A549 (cell line): ENCODE data around the gene TCTN2. TPM values are rescaled to one million over a fixed set of nuclear protein-coding genes. Genes with fewer than 3 reads are reported as not detected.

ENCODE experiments used
- ATAC-seq, 2 experiments: fragments of 200-7000 bp in 1 of 2; fragments of >200 bp in 1 of 2; cut with Nextera tagmentation in 1 of 2; cut with Tn5 transposase in 1 of 2; 3 replicates each; pipeline versions ENCODE4 v1.8.0 to v1.9.1; 2018 to 2020; ENCODE audit warnings: mild to moderate bottlenecking in 1 of 2, moderate library complexity in 1 of 2
- CTCF ChIA-PET: fragments of 300-600 bp; sonication (Branson Sonifier 250); formaldehyde crosslinking; extraction: SDS; loops from one replicate; lab custom pipeline; 2021; ENCODE audit warnings: antibody characterized with exemption, inconsistent platforms; lab: Yijun Ruan, JAX
- POLR2A ChIA-PET: fragments of 350-600 bp; formaldehyde crosslinking; extraction: SDS; loops from one replicate; lab custom pipeline; 2021; ENCODE audit warnings: antibody characterized with exemption, inconsistent platforms; lab: Yijun Ruan, JAX
- DNase-seq, 2 experiments: peaks; one replicate each; pipeline versions ENCODE4 v3.0.0 to v3.0.0-alpha.2; 2011 to 2016; ENCODE audit warnings: low read depth in 1 of 2, low spot score in 1 of 2
- FAIRE-seq: peaks from 2 replicates; lab custom pipeline; 2011; peaks lifted over from hg19 to GRCh38; lab: Jason Lieb, UNC
- H3K27ac ChIP-seq, 2 experiments: fragments of >200 bp; sonication (Bioruptor Twin); formaldehyde crosslinking; 3 replicates each; pipeline ENCODE4 v1.5.1; 2016 to 2017
- H3K4me1 ChIP-seq: fragments of >200 bp; sonication (Bioruptor Twin); formaldehyde crosslinking; 3 replicates; pipeline ENCODE4 v1.6.1; 2016
- H3K4me2 ChIP-seq: fragments of >200 bp; sonication (Bioruptor Twin); formaldehyde crosslinking; 3 replicates; pipeline ENCODE4 v1.6.1; 2016
- H3K4me3 ChIP-seq: fragments of >200 bp; sonication (Bioruptor Twin); formaldehyde crosslinking; 3 replicates; pipeline ENCODE4 v1.5.1; 2016
- H3K9me3 ChIP-seq: fragments of >200 bp; sonication (Bioruptor Twin); formaldehyde crosslinking; 3 replicates; pipeline ENCODE4 v1.6.1; 2016
- BHLHE40 ChIP-seq: IDR thresholded peaks from 2 replicates; pipeline ENCODE4 v1.6.1; 2012; ENCODE audit warnings: low read depth, low read length, inconsistent platforms
- CHD2 ChIP-seq: fragments of 150-350 bp; IDR thresholded peaks from 2 replicates; pipeline ENCODE4 v1.6.1; 2014; ENCODE audit warnings: low read length; ENCODE audit not compliant: partially characterized antibody
- CHD4 ChIP-seq: fragments of 200-600 bp; sonication (generic); IDR thresholded peaks from 2 replicates; pipeline ENCODE4 v1.6.1; 2016; ENCODE audit warnings: antibody characterized with exemption, mild to moderate bottlenecking, borderline replicate concordance
- EHF ChIP-seq: fragments of 250-450 bp; sonication (Bioruptor Pico); IDR thresholded peaks from 2 replicates; pipeline ENCODE4 v1.5.0; 2020; ENCODE audit warnings: mild to moderate bottlenecking
- FOSB ChIP-seq: fragments of 250-450 bp; sonication (Bioruptor Pico); IDR thresholded peaks from 2 replicates; pipeline ENCODE4 v1.5.0; 2020; ENCODE audit warnings: mild to moderate bottlenecking, moderate library complexity
- GATA3 ChIP-seq: IDR thresholded peaks from 2 replicates; pipeline ENCODE4 v1.6.1; 2012; ENCODE audit warnings: borderline replicate concordance
- HEYL ChIP-seq: fragments of 250-450 bp; sonication (Bioruptor Pico); IDR thresholded peaks from 2 replicates; pipeline ENCODE4 v1.8.0; 2021; ENCODE audit warnings: mild to moderate bottlenecking, moderate library complexity
- HOXA7 ChIP-seq: fragments of 250-450 bp; sonication (Bioruptor Pico); IDR thresholded peaks from 2 replicates; pipeline ENCODE4 v1.5.0; 2020; ENCODE audit warnings: mild to moderate bottlenecking, moderate library complexity
- JUN ChIP-seq, 2 experiments: fragments of >200 bp; sonication (Bioruptor Twin); formaldehyde crosslinking; IDR thresholded peaks; 2 replicates in 1 of 2; 3 replicates in 1 of 2; pipeline ENCODE4 v1.6.1; 2016 to 2017
- MYC ChIP-seq: IDR thresholded peaks from 2 replicates; pipeline ENCODE4 v1.6.1; 2012; ENCODE audit warnings: mild to moderate bottlenecking, inconsistent platforms, low read length, improper control_type of control experiment, borderline replicate concordance
- NFE2L2 ChIP-seq: fragments of 150-350 bp; conservative IDR thresholded peaks from 2 replicates; pipeline ENCODE4 v1.6.1; 2014; ENCODE audit warnings: low read length
- NPAS2 ChIP-seq: fragments of 250-450 bp; sonication (Bioruptor Pico); IDR thresholded peaks from 2 replicates; pipeline ENCODE4 v1.8.0; 2022; ENCODE audit warnings: mild to moderate bottlenecking, moderate library complexity, borderline replicate concordance
- PHF8 ChIP-seq: fragments of 200-600 bp; sonication (generic); IDR thresholded peaks from 2 replicates; pipeline ENCODE4 v1.6.1; 2016; ENCODE audit warnings: low read depth, mild to moderate bottlenecking, antibody characterized with exemption, moderate library complexity, borderline replicate concordance
- RAD21 ChIP-seq, 2 experiments: fragments of >200 bp in 1 of 2; sonication (Bioruptor Twin) in 1 of 2; formaldehyde crosslinking in 1 of 2; IDR thresholded peaks in 1 of 2; conservative IDR thresholded peaks in 1 of 2; 2 replicates in 1 of 2; 3 replicates in 1 of 2; pipeline ENCODE4 v1.6.1; 2012 to 2018; ENCODE audit warnings: inconsistent platforms in 1 of 2
- WGBS: methylation state at CpG from one replicate; pipeline ENCODE4 v1.1.6; 2017; ENCODE audit errors: missing lambda C conversion rate; 5-methylcytosine and 5-hydroxymethylcytosine counted together
- polyA plus RNA-seq, 4 experiments: library from polyadenylated mRNA; depleted of rRNA in 3 of 4; stranded (reverse); fragments of >200 nt; fragmentation: RNase III in 1 of 4; extraction: RNeasy Plus Mini Kit Qiagen cat#74134 plus additional on column Dnase treatment in 1 of 4; gene quantifications; 2 replicates in 3 of 4; 3 replicates in 1 of 4; pipeline ENCODE4 v1.2.3, GENCODE V29; 2011 to 2017
- TF ChIP-seq, protein P1 (sequence below): IDR thresholded peaks from 2 replicates; pipeline ENCODE4 v1.6.1; 2012
- TF ChIP-seq, protein P2 (sequence below): fragments of >200 bp; sonication (Bioruptor Twin); formaldehyde crosslinking; IDR thresholded peaks from 3 replicates; pipeline ENCODE4 v1.6.1; 2016
- TF ChIP-seq, protein P3 (sequence below): IDR thresholded peaks from 2 replicates; pipeline ENCODE4 v1.6.1; 2012
- TF ChIP-seq, protein P4 (sequence below): fragments of 200-600 bp; sonication (generic); IDR thresholded peaks from 2 replicates; pipeline ENCODE4 v1.6.1; 2016; ENCODE audit warnings: antibody characterized with exemption, mild to moderate bottlenecking, moderate library complexity

Gene TCTN2
- polyA plus RNA-seq, 2 of the 4 experiments (the other 2 are of a cell fraction): 8.6 to 14.3 TPM

DNA sequence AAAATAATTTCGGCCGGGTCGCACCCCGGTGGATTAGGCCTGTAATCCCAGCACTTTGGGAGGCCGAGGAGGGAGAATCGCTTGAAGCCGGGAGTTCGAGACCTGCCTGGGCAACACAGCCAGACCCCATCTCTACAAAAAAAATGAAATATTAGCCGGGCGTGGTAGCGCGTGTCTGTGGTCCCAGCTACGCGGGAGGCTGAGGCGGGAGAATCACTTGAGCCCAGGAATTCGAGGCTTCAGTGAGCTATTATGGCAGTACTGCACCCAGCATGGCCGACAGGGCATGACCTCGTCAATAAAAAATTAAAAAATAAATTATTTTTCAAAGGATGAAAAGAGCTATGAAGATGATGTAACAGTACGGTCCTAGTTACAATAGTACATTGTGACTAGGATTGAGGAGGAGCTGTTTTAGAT is 36.8 kb upstream of the TCTN2 start:
- H3K4me1 ChIP-seq: peaks cover 6% of the 10 kb centered on the region; the same call in 1 of the 3 replicates
- WGBS: under 1% methylated on average over 19 of the region's 19 CpGs
- peak overlapping the region; percentile 93 to 94 for H3K27ac ChIP-seq
- POLR2A ChIA-PET: interaction anchor here (1.1 kb wide), 1 partner anchor 27 kb away, joined by 7 read pairs; no protein-coding TSS in a partner anchor
- TF ChIP-seq PHF8 (peak; percentile 14; the same call in 1 of the 2 replicates), FOSB (0 out of 2 replicates have a peak, but pooled peaks have one; percentile 15), CHD2 (no peak), CHD4 (no peak)
- TF ChIP-seq, protein P1, sequence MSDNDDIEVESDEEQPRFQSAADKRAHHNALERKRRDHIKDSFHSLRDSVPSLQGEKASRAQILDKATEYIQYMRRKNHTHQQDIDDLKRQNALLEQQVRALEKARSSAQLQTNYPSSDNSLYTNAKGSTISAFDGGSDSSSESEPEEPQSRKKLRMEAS: no peak
- TF ChIP-seq, all 56 proteins: peak for 2
- no peaks in the 10 kb centered on the region for H3K9me3 ChIP-seq
- ATAC-seq (peak in 1 of 2 experiments; percentile 24; a peak in 3 of 6 replicates), DNase-seq (no peak), FAIRE-seq (no peak)
- CTCF ChIA-PET: no interaction called here
- peak overlapping the region; percentile 93 for H3K4me3 ChIP-seq
- peak overlapping the region; percentile 90 for H3K4me2 ChIP-seq

DNA sequence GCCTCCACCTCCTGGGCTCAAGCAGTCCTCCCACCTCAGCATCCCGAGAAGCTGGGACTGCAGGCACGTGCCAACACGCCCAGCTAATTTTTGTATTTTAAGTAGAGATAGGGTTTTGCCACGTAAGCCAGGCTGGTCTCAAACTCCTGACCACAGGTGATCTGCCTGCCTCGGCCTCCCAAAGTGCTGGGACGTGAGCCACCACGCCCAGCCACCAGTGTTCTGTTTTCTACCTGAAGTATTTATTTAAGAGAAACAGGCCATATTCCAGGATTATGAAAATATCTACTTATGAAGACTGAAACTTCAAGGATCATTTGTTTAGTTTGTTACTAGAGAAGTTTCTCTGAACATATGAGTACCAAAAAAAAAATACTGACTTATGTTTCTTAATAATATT is 27.0 kb upstream of the TCTN2 start:
- ChIA-PET CTCF (no interaction called here), POLR2A (interaction anchor here (0.7 kb wide), 1 partner anchor 1158 kb away, joined by 4 read pairs; no protein-coding TSS in a partner anchor)
- Histone ChIP-seq H3K27ac (no peak overlapping the region), H3K9me3 (no peaks in the 10 kb centered on the region), H3K4me1 (no peaks in the 10 kb centered on the region), H3K4me3 (no peak overlapping the region), H3K4me2 (no peak overlapping the region)
- DNase-seq: no peak
- no peak for ATAC-seq
- whole genome bisulfite sequencing: 87% methylated on average over 7 of the region's 7 CpGs
- no peak for FAIRE-seq
- TF ChIP-seq MYC (no peak), EHF (CRISPR knock-in tag) (no peak), BHLHE40 (no peak), GATA3 (no peak), CHD2 (no peak), CHD4 (no peak), NFE2L2 (no peak)

DNA sequence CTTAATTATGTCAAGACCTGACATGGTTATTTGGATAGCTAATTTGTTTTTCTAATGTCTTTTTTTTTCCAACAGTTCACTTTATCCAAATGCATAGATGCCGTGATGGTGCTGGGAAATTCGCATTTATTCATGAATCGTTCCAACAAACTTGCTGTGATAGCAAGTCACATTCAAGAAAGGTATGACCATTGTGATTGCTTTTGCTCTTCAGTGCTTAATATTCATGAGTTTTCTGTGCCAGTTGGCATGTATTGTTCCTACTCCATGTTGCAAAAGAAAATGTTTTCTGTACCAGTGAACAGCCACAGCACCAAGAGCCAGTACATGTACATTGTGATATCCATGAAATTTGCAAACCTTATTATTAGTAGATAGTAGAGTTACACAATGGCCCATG is 25.5 kb upstream of the TCTN2 start:
- DNase-seq: no peak
- POLR2A ChIA-PET: no interaction called here
- WGBS: 94% methylated on average over 3 of the region's 3 CpGs

More for the DNA sequence above, 25.5 kb upstream of the TCTN2 start:
- CTCF ChIA-PET: no interaction called here
- no peak for ATAC-seq
- H3K4me2 ChIP-seq: no peak overlapping the region
- TF ChIP-seq NPAS2 (CRISPR knock-in tag) (no peak), RAD21 (conservative IDR thresholded peaks at IDR 0.05 in 1 of 2, IDR thresholded peaks at IDR 0.05 in 1 of 2) (no peak), HEYL (no peak), JUN (IDR thresholded peaks at IDR 0.05) (no peak), NFE2L2 (no peak), HOXA7 (CRISPR knock-in tag) (no peak)
- TF ChIP-seq, protein P2, sequence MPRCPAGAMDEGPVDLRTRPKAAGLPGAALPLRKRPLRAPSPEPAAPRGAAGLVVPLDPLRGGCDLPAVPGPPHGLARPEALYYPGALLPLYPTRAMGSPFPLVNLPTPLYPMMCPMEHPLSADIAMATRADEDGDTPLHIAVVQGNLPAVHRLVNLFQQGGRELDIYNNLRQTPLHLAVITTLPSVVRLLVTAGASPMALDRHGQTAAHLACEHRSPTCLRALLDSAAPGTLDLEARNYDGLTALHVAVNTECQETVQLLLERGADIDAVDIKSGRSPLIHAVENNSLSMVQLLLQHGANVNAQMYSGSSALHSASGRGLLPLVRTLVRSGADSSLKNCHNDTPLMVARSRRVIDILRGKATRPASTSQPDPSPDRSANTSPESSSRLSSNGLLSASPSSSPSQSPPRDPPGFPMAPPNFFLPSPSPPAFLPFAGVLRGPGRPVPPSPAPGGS: no peak
- TF ChIP-seq, protein P3, sequence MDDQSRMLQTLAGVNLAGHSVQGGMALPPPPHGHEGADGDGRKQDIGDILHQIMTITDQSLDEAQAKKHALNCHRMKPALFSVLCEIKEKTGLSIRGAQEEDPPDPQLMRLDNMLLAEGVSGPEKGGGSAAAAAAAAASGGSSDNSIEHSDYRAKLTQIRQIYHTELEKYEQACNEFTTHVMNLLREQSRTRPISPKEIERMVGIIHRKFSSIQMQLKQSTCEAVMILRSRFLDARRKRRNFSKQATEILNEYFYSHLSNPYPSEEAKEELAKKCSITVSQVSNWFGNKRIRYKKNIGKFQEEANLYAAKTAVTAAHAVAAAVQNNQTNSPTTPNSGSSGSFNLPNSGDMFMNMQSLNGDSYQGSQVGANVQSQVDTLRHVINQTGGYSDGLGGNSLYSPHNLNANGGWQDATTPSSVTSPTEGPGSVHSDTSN: no peak
- TF ChIP-seq, protein P4, sequence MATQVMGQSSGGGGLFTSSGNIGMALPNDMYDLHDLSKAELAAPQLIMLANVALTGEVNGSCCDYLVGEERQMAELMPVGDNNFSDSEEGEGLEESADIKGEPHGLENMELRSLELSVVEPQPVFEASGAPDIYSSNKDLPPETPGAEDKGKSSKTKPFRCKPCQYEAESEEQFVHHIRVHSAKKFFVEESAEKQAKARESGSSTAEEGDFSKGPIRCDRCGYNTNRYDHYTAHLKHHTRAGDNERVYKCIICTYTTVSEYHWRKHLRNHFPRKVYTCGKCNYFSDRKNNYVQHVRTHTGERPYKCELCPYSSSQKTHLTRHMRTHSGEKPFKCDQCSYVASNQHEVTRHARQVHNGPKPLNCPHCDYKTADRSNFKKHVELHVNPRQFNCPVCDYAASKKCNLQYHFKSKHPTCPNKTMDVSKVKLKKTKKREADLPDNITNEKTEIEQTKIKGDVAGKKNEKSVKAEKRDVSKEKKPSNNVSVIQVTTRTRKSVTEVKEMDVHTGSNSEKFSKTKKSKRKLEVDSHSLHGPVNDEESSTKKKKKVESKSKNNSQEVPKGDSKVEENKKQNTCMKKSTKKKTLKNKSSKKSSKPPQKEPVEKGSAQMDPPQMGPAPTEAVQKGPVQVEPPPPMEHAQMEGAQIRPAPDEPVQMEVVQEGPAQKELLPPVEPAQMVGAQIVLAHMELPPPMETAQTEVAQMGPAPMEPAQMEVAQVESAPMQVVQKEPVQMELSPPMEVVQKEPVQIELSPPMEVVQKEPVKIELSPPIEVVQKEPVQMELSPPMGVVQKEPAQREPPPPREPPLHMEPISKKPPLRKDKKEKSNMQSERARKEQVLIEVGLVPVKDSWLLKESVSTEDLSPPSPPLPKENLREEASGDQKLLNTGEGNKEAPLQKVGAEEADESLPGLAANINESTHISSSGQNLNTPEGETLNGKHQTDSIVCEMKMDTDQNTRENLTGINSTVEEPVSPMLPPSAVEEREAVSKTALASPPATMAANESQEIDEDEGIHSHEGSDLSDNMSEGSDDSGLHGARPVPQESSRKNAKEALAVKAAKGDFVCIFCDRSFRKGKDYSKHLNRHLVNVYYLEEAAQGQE: no peak
- TF ChIP-seq, all 56 proteins: peak for 0
- Histone ChIP-seq H3K27ac (no peak overlapping the region), H3K4me3 (no peak overlapping the region), H3K9me3 (no peaks in the 10 kb centered on the region), H3K4me1 (no peaks in the 10 kb centered on the region)
- FAIRE-seq: no peak
